ENCODE measurements around the gene PIAS4.

DNA sequence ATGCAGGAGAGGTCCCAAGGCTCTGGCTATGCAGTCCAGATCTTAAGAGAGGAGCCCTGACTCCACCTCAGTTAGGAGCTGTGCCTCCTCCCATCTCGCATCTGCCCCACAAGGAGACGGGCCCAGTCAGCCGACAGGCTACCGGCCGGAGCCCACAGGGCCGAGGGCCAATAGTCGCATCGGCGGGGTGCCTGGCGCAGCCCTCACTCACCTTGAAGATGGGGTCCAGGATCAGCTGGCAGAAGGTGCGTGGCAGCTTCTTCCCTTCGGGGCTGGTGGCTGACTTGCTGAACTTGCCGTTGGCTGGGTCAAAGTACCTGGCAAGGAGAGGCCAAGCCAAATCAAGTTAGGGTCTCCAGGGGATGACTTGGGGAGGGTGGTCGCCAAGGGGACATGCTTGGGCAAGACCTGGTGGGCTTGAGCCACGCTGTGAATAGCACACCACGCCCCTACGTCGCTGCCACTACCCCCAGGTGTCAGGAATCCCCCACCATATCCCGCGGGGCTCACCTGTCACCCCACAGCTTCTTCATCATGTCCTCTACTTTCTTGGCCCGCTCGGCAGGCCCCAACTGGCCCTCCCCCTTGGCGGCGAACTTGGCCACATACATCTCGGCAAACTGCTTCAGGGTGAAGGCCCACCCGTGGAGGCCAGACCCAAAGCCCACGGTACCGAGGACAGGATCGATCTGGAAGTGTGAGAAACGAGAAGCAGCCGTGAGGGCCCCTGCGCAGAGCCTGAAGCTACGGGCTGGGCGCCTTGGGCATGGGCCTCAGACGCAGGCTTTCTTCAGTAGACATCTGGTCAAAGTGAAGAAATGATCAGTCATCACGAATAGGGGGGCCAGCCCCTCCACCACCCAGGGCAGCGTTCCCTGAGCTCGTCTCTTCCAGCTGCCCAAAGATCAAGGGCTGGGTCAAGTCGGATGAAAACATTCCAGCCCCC is 25.5 kb upstream of the PIAS4 start:
- TF ChIP-seq, protein P1, sequence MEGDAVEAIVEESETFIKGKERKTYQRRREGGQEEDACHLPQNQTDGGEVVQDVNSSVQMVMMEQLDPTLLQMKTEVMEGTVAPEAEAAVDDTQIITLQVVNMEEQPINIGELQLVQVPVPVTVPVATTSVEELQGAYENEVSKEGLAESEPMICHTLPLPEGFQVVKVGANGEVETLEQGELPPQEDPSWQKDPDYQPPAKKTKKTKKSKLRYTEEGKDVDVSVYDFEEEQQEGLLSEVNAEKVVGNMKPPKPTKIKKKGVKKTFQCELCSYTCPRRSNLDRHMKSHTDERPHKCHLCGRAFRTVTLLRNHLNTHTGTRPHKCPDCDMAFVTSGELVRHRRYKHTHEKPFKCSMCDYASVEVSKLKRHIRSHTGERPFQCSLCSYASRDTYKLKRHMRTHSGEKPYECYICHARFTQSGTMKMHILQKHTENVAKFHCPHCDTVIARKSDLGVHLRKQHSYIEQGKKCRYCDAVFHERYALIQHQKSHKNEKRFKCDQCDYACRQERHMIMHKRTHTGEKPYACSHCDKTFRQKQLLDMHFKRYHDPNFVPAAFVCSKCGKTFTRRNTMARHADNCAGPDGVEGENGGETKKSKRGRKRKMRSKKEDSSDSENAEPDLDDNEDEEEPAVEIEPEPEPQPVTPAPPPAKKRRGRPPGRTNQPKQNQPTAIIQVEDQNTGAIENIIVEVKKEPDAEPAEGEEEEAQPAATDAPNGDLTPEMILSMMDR (IDR thresholded peaks at IDR 0.05; ENCODE audit: extremely low read depth in 1 of 2, insufficient read depth in 1 of 2, low read depth in 1 of 2, low read length in 2 of 2): no peak
- TF ChIP-seq EZH2 (IDR thresholded peaks at IDR 0.05; ENCODE audit: borderline replicate concordance, low read depth, low read length, severe bottlenecking): no peak
- no peak for TF ChIP-seq POLR2A (IDR thresholded peaks at IDR 0.05; ENCODE audit: low read depth, low read length)
- TF ChIP-seq POLR2AphosphoS5 (IDR thresholded peaks at IDR 0.05; ENCODE audit: insufficient read depth, low read depth, low read length): peak; percentile 45
- TF ChIP-seq GATA2 (IDR thresholded peaks at IDR 0.05; ENCODE audit: insufficient read depth, insufficient read length, low read depth, low read length): no peak
- TF ChIP-seq, protein P2, sequence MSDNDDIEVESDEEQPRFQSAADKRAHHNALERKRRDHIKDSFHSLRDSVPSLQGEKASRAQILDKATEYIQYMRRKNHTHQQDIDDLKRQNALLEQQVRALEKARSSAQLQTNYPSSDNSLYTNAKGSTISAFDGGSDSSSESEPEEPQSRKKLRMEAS (IDR thresholded peaks at IDR 0.05; ENCODE audit: insufficient read depth, insufficient read length): no peak
- TF ChIP-seq MYC (IDR thresholded peaks at IDR 0.05; ENCODE audit: low read depth, low read length): no peak
